K562 (cell line): Measurements from ENCODE around the gene MYBPHL. TPM values are rescaled to one million over a fixed set of nuclear protein-coding genes. Genes with fewer than 3 reads are reported as not detected.

Experiments used
- ATAC-seq: fragments of 200-7000 bp; cut with Tn5 transposase; 3 replicates; pipeline ENCODE4 v1.9.1; 2020; ENCODE audit warnings: moderate library complexity
- BruUV-seq: library from RNA; stranded (reverse); fragments of 400-500 nt; replicated peaks from 2 replicates; lab custom pipeline; 2021; lab: Mats Ljungman, UMichigan
- CTCF ChIA-PET: fragments of 300-600 bp; formaldehyde crosslinking; extraction: SDS; loops from one replicate; lab custom pipeline; 2021; ENCODE audit warnings: low intra/inter-chr PET ratio; lab: Yijun Ruan, JAX
- POLR2A ChIA-PET: fragments of 300-600, 350-650 bp; sonication (Branson Sonifier 250); formaldehyde crosslinking; extraction: SDS; loops from one replicate; lab custom pipeline; 2021; ENCODE audit warnings: antibody characterized with exemption, inconsistent platforms; lab: Yijun Ruan, JAX
- DNase-seq, 4 experiments: peaks; one replicate each; pipeline versions ENCODE4 v3.0.0 to v3.0.0-alpha.2; 2011 to 2018; ENCODE audit warnings: low spot score in 3 of 4, mixed read lengths in 3 of 4; ENCODE audit errors: extremely low read depth in 1 of 4
- FAIRE-seq: peaks from 2 replicates; lab custom pipeline; 2011; peaks lifted over from hg19 to GRCh38; lab: Jason Lieb, UNC
- H2AFZ ChIP-seq: 2 replicates; pipeline ENCODE4 v1.6.0; 2011; ENCODE audit warnings: low read depth, low read length, control low read depth, inconsistent platforms
- H3K27ac ChIP-seq: fragments of 200-600 bp; 3 replicates; pipeline ENCODE4 v1.8.0; 2011; ENCODE audit warnings: low read depth, mild to moderate bottlenecking, control low read depth, inconsistent platforms, low read length, moderate library complexity, mixed read lengths; ENCODE audit errors: extremely low read depth
- H3K27me3 ChIP-seq, 2 experiments: fragments of 300-600 bp in 1 of 2; 2 replicates in 1 of 2; 3 replicates in 1 of 2; pipeline versions ENCODE4 v1.6.0 to v1.8.0; 2011; ENCODE audit warnings: inconsistent platforms in 2 of 2, low read length in 2 of 2, mild to moderate bottlenecking in 1 of 2, mixed read lengths in 1 of 2, moderate library complexity in 1 of 2; ENCODE audit not compliant: control insufficient read depth in 2 of 2, insufficient read depth in 2 of 2
- H3K36me3 ChIP-seq: fragments of 300-600 bp; 3 replicates; pipeline ENCODE4 v1.8.0; 2011; ENCODE audit warnings: mild to moderate bottlenecking, low read length, inconsistent platforms; ENCODE audit not compliant: control insufficient read depth, insufficient read depth
- H3K4me1 ChIP-seq, 2 experiments: fragments of 200-600 bp in 1 of 2; replicated peaks in 1 of 2; 2 replicates in 1 of 2; 3 replicates in 1 of 2; pipeline versions ENCODE4 v1.5.1 to v1.8.0; 2011; ENCODE audit warnings: inconsistent platforms in 2 of 2, low read length in 2 of 2, mild to moderate bottlenecking in 1 of 2, mixed read lengths in 1 of 2, moderate library complexity in 1 of 2; ENCODE audit not compliant: control insufficient read depth in 2 of 2, insufficient read depth in 2 of 2
- H3K4me2 ChIP-seq: 2 replicates; pipeline ENCODE4 v1.6.1; 2011; ENCODE audit warnings: low read length, control low read depth, inconsistent platforms, mixed read lengths; ENCODE audit not compliant: insufficient read depth
- H3K4me3 ChIP-seq: fragments of 200-600 bp; sonication (generic), shearing (Covaris generic); 2 replicates; pipeline ENCODE4 v1.5.1; 2016; ENCODE audit warnings: control low read depth, inconsistent platforms
- H3K79me2 ChIP-seq: fragments of 200-600 bp; 3 replicates; pipeline ENCODE4 v1.8.0; 2011; ENCODE audit warnings: low read length, inconsistent platforms; ENCODE audit not compliant: control insufficient read depth, insufficient read depth
- H3K9ac ChIP-seq, 2 experiments: 2 replicates each; pipeline versions ENCODE4 v1.6.0 to v1.6.1; 2011; ENCODE audit warnings: low read depth in 2 of 2, low read length in 2 of 2, control low read depth in 1 of 2, inconsistent platforms in 1 of 2, mild to moderate bottlenecking in 1 of 2, mixed read lengths in 1 of 2; ENCODE audit not compliant: insufficient read depth in 1 of 2
- H3K9me1 ChIP-seq: one replicate; pipeline ENCODE4 v1.6.0; 2011; ENCODE audit warnings: inconsistent platforms, mild to moderate bottlenecking, low read length, moderate library complexity; ENCODE audit not compliant: control insufficient read depth, insufficient read depth
- H3K9me3 ChIP-seq: replicated peaks from 2 replicates; pipeline ENCODE4 v1.5.1; 2011; ENCODE audit warnings: low read depth, low read length, inconsistent platforms; ENCODE audit not compliant: control insufficient read depth, insufficient read depth
- H4K20me1 ChIP-seq: replicated peaks from 2 replicates; pipeline ENCODE4 v1.6.1; 2011; ENCODE audit warnings: low read length, inconsistent platforms, mixed read lengths; ENCODE audit not compliant: control insufficient read depth, insufficient read depth
- GMEB1 ChIP-seq: fragments of 250-450 bp; sonication (Bioruptor Pico); IDR thresholded peaks from 2 replicates; pipeline ENCODE4 v1.4.0; 2020; ENCODE audit warnings: mild to moderate bottlenecking
- NFIC ChIP-seq: fragments of 450-650 bp; IDR thresholded peaks from 2 replicates; pipeline ENCODE4 v1.6.1; 2017; ENCODE audit warnings: mild to moderate bottlenecking, inconsistent platforms
- RBM14 ChIP-seq: fragments of 200-400 bp; formaldehyde crosslinking; IDR thresholded peaks from 2 replicates; pipeline ENCODE4 v1.6.1; 2018; ENCODE audit warnings: low read depth, mild to moderate bottlenecking, low read length, moderate library complexity, borderline replicate concordance; ENCODE audit not compliant: insufficient read depth
- ZBTB34 ChIP-seq: fragments of 250-450 bp; sonication (Bioruptor Pico); IDR thresholded peaks from 2 replicates; pipeline ENCODE4 v1.8.0; 2021; ENCODE audit warnings: mild to moderate bottlenecking, moderate library complexity
- ZNF3 ChIP-seq: fragments of 250-450 bp; sonication (Bioruptor Pico); IDR thresholded peaks from 2 replicates; pipeline ENCODE4 v1.5.0; 2021; ENCODE audit warnings: mild to moderate bottlenecking, moderate library complexity
- WGBS: fragments of 100-300 bp; shearing (Covaris generic); methylation state at CpG from one replicate; pipeline ENCODE4 v1.1.6; 2016; ENCODE audit warnings: low coverage, mixed read lengths; ENCODE audit not compliant: insufficient coverage; ENCODE audit errors: missing lambda C conversion rate; 5-methylcytosine and 5-hydroxymethylcytosine counted together
- in situ Hi-C: fragments of 300-500 bp; cut with MboI; formaldehyde crosslinking; loops from 4 replicates; pipeline ENCODE4 v1.15.0; 2018; ENCODE audit warnings: inconsistent platforms, mixed read lengths
- intact Hi-C: fragments of 100-400 bp; cut with micrococcal nuclease; formaldehyde crosslinking; loops from 2 replicates; pipeline ENCODE4 v1.14.2; 2022
- polyA plus RNA-seq, 8 experiments: library from polyadenylated mRNA; depleted of rRNA in 4 of 8; stranded (reverse) in 5 of 8; unstranded in 3 of 8; fragments of >200 nt; fragmentation: Nextera tagmentation in 2 of 8; fragmentation: Illumina TruSeq in 1 of 8; extraction: Ambion mirVana in 2 of 8; extraction: Trizol in 1 of 8; gene quantifications; 2 replicates each; pipeline versions ENCODE4 v1.2.1 to v1.2.3, GENCODE V29; 2011 to 2014; ENCODE audit warnings: inconsistent platforms in 1 of 8, missing spikeins in 1 of 8
- total RNA-seq, 7 experiments: library from RNA; depleted of rRNA in 6 of 7; stranded (reverse); fragments of >200 nt in 6 of 7; fragmentation: Illumina TruSeq in 2 of 7; extraction: Trizol in 2 of 7; gene quantifications; 2 replicates each; pipeline versions ENCODE4 v1.2.1 to v1.2.3, GENCODE V29; 2011 to 2021; ENCODE audit warnings: low replicate concordance in 1 of 7

The MYBPHL gene
- total and polyA plus RNA-seq, 9 of the 15 experiments (the other 6 are each of a cell fraction or from before 2014, with no cell fraction given): 0.20 to 1.9 (median 0.33) TPM

GRCh38 chr1:109272021-109272799 lies 34.6 kb downstream of the MYBPHL start:
- H3K79me2 ChIP-seq: no peaks in the 10 kb centered on the region
- peaks cover 39% of the 10 kb centered on the region; the same call in 2 of the 3 replicates for H3K36me3 ChIP-seq
- CTCF ChIA-PET: no interaction called here
- H3K4me1 ChIP-seq: peaks cover 28 to 66% of the 10 kb centered on the region in 2 experiments
- no peak for ATAC-seq
- no peaks in the 10 kb centered on the region for H3K27me3 ChIP-seq
- in situ Hi-C loops (no loop called here), intact Hi-C loops (no loop called here)
- no peak for DNase-seq
- BruUV-seq: no TSS peak
- no peaks in the 10 kb centered on the region for H3K9me3 ChIP-seq
- no peak overlapping the region for H3K27ac ChIP-seq
- no peak overlapping the region for H2AFZ ChIP-seq
- WGBS: 91% methylated on average over 10 of the region's 13 CpGs
- no peaks in the 10 kb centered on the region for H4K20me1 ChIP-seq
- no peak for FAIRE-seq
- H3K4me2 ChIP-seq: no peak overlapping the region
- peak overlapping the region in 1 of 2 experiments; percentile 76; a peak in 2 of 4 replicates for H3K9ac ChIP-seq
- POLR2A ChIA-PET: no interaction called here
- TF ChIP-seq RBM14 (no peak), ZBTB34 (no peak), NFIC (peak; percentile 33; the same call in 1 of the 2 replicates), GMEB1 (no peak), ZNF3 (CRISPR knock-in tag) (no peak)
- H3K4me3 ChIP-seq: no peak overlapping the region
- H3K9me1 ChIP-seq: no peaks in the 10 kb centered on the region
